ENCODE results near the gene TBL1X.
"Not testable (repeated sequence)": the region's sequence is repeated elsewhere in the genome, so short reads cannot be mapped to it uniquely, and the experiment has no call there.

TBL1X gene

DNA sequence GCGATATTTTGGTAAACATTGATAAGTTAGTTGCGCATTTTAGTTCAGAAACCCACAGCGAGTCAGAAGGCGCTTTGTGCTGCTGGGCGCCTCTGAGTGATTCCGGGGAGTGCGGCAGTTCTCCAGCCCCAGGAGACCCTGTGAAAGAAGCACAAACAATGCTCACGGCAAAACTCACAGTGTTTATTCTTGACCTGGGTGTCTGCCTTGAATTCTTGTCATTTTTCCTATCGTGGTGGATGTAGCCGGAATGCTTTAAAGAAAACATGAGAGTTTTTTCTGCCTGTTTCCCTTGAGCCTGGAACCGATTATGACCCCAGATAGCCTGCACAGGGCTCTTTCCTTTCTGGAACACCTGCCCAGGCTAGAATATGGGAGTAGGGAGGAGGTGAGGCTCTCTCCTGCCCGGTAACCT is 6.7 kb downstream of the TBL1X start:
- DNase-seq (ENCODE audit: low read depth): no peak
- no peak for TF ChIP-seq CTCF (IDR thresholded peaks at IDR 0.05; ENCODE audit: insufficient read depth, low read depth, low read length, missing control alignments)
- H3K4me3 ChIP-seq (ENCODE audit: low read length): no peak overlapping the region

- TF ChIP-seq CTCF (IDR thresholded peaks at IDR 0.05; ENCODE audit: insufficient read depth, low read depth, low read length, missing control alignments): no peak
- DNase-seq (ENCODE audit: low read depth): no peak
- no peak overlapping the region for H3K4me3 ChIP-seq (ENCODE audit: low read length)
These were observed 8.8 kb downstream of the TBL1X start for GRCh38 chrX:9473708-9474107.

DNA sequence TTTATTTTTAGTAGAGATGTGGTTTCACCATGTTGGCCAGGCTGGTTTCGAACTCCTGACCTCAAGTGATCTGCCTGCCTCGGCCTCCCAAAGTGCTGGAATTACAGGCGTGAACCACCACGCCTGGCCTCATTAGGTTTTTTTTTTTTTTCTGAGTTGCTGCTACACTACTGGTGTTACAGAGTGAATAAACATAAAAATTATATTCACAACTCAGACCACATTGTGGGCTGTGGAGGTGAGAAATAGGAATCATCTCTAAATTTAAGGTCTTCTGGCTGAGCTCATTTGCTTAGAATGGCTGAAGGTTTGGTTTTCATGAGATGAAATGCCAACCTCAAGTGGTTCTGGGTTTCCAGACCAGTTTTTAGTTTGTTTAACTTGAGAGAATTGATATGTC is 10.6 kb downstream of the TBL1X start:
- DNase-seq (ENCODE audit: low read depth); H3K4me3 ChIP-seq (ENCODE audit: low read length): not testable (repeated sequence)

DNA sequence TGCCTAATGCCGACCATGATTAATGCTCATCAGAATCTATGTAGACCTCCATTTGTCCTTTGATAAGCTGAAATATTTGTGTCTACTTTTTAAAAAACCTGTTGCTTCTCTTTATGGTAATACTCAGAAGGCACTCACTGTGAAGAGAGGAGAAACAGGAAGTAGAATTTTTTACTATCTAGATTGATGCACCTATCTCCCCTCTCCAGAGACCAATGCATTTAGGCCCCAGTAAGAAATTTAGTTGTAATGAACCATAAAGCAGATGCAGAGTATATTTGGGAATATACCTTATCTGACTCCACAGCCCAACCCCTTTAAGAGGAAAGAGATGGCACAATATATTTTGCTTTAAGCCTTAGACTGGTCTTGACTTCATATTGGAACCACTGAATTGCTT is 11.1 kb downstream of the TBL1X start:
- DNase-seq (ENCODE audit: low read depth): no peak
- no peak for TF ChIP-seq CTCF (IDR thresholded peaks at IDR 0.05; ENCODE audit: insufficient read depth, low read depth, low read length, missing control alignments)
- H3K4me3 ChIP-seq (ENCODE audit: low read length): no peak overlapping the region

- H3K4me3 ChIP-seq (ENCODE audit: low read length): no peak overlapping the region
- no peak for TF ChIP-seq CTCF (IDR thresholded peaks at IDR 0.05; ENCODE audit: insufficient read depth, low read depth, low read length, missing control alignments)
- no peak for DNase-seq (ENCODE audit: low read depth)
These were observed 12.1 kb downstream of the TBL1X start for GRCh38 chrX:9476810-9477575.

DNA sequence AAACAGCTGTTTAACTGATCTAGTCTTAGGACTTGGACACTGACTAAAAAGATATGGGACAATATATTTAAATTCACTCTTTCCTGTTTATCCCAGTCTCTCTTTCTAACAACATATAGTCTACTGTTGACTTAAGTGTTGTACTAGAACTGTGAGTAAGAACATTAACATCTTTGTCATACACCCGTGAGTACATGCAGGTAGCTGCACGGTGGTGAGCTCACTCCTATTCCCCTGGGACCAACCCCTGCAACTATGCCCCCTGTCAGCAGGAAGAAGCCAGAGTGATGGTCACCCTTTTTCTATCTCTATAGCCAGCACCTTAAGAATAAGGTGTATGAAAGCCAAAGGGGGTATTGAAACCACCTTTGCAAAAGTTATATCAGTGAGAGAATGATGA is 17.6 kb downstream of the TBL1X start:
- peak; percentile 71 for DNase-seq (ENCODE audit: low read depth)
- TF ChIP-seq CTCF (IDR thresholded peaks at IDR 0.05; ENCODE audit: insufficient read depth, low read depth, low read length, missing control alignments): no peak
- H3K4me3 ChIP-seq (ENCODE audit: low read length): no peak overlapping the region

DNA sequence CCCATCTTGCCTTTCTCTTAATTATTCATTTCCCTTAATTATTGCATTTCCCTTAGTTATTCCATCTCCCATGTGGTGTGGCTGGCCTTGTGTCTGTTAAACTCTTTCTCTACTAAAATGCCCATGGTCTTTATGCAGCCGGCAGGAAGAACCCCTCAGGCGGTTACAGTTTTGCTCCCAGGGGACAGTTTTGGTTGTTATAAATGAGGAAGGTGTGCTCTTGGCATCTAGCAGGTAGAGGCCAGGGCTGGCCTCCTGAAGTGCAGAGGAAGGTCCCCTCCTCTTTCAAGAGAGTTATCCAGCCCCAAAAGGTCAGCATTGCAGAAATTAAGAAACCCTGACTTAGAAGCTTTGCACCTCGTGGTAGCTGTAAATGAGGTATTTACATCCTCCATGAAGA is 18.0 kb downstream of the TBL1X start:
- no peak for TF ChIP-seq CTCF (IDR thresholded peaks at IDR 0.05; ENCODE audit: insufficient read depth, low read depth, low read length, missing control alignments)
- H3K4me3 ChIP-seq (ENCODE audit: low read length): no peak overlapping the region
- DNase-seq (ENCODE audit: low read depth): no peak

Measured in epithelial cell of esophagus (primary cell).